Right atrium auricular region (tissue), 2 donors: ENCODE data around the gene VMAC. TPM values are rescaled to one million over a fixed set of nuclear protein-coding genes. Genes with fewer than 3 reads are reported as not detected.

Experiments
- DNase-seq: peaks from one replicate; pipeline ENCODE4 v3.0.0-alpha.2; 2019; ENCODE audit warnings: low spot score
- H3K27ac ChIP-seq, 2 donors: fragments of 200-600 bp; sonication (generic); 1 replicate in 1 of 2; 2 replicates in 1 of 2; pipeline ENCODE4 v1.5.1; 2016 to 2019
- H3K27me3 ChIP-seq, 2 donors: fragments of 200-600 bp; sonication (generic); one replicate each; pipeline versions ENCODE4 v1.5.1 to v1.6.0; 2017 to 2019
- H3K36me3 ChIP-seq: fragments of 200-600 bp; sonication (generic); one replicate; pipeline ENCODE4 v1.5.1; 2016
- H3K4me1 ChIP-seq, 2 donors: fragments of 200-600 bp; sonication (generic); one replicate each; pipeline versions ENCODE4 v1.5.1 to v1.6.0; 2017 to 2019
- H3K4me3 ChIP-seq, 2 donors: fragments of 200-600 bp; sonication (generic); 1 replicate in 1 of 2; 2 replicates in 1 of 2; pipeline ENCODE4 v1.5.1; 2017 to 2019; ENCODE audit warnings: mild to moderate bottlenecking in 1 of 2, moderate library complexity in 1 of 2
- H3K9me3 ChIP-seq, 2 donors: fragments of 200-600 bp; sonication (generic); one replicate each; pipeline ENCODE4 v1.5.1; 2019
- total RNA-seq, 2 donors: library from RNA; depleted of rRNA; stranded (reverse); fragments of >200 nt; gene quantifications; one replicate each; pipeline ENCODE4 v1.1.0, GENCODE V29; 2016
- TF ChIP-seq, protein P1 (sequence below), 2 donors: fragments of 200-600 bp; sonication (generic); IDR thresholded peaks; one replicate each; pipeline ENCODE4 v1.5.1; 2019; ENCODE audit warnings: antibody characterized with exemption in 2 of 2

Gene VMAC
- total RNA-seq, 2 donors from 2014 or later: 2.6 to 4.1 TPM

- peaks cover 21% of the 10 kb centered on the region for H3K36me3 ChIP-seq
These were observed 32.9 kb downstream of the VMAC start for GRCh38 chr19:5937550-5937949.

DNA sequence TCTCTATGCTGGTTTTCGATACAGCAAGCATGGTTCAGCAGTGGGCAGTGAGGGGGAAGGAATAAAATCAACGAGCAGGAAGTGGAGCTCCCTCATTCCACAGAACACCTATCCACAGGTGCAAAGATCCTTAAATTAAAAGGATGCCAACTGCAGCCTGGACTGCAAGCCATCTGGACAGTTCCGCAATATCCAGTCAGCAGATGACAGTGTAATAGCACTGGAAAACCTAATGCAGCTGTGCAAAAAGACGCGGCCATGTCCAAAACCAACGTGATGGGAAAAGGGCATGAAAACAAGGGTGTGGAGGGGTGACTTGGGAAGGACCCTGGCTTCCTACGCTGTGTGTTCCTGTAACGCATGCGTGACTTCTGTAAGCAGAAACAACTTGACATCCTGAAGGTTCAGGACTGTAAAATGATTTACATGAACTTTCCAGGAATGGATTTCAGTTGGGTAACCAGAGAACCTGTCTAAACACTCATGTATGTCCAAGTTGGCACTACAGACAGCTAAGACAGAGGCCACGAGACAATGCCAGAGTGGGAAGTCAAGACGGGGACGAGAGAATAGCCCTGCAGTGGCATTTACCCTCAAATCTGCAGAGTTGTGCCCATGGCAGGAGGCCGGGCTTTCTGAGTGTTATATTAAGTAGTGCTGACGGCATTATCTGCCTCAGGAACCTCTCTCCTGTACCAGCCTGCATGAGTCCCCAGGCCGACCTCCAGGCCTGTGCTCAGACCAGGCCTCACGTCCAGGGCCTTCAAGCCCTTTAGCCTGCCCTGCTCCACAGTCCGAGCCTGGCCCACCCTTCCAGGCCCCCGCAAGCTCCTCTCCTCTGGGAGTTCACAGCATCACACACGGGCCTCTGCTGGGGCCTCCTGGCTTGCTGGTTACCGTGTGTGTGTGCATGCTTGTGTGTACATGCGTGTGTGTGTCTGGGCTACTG is 35.9 kb downstream of the VMAC start:
- H3K4me1 ChIP-seq: peaks cover 0 to 40% of the 10 kb centered on the region in 2 donors
- TF ChIP-seq, protein P1, sequence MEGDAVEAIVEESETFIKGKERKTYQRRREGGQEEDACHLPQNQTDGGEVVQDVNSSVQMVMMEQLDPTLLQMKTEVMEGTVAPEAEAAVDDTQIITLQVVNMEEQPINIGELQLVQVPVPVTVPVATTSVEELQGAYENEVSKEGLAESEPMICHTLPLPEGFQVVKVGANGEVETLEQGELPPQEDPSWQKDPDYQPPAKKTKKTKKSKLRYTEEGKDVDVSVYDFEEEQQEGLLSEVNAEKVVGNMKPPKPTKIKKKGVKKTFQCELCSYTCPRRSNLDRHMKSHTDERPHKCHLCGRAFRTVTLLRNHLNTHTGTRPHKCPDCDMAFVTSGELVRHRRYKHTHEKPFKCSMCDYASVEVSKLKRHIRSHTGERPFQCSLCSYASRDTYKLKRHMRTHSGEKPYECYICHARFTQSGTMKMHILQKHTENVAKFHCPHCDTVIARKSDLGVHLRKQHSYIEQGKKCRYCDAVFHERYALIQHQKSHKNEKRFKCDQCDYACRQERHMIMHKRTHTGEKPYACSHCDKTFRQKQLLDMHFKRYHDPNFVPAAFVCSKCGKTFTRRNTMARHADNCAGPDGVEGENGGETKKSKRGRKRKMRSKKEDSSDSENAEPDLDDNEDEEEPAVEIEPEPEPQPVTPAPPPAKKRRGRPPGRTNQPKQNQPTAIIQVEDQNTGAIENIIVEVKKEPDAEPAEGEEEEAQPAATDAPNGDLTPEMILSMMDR (IDR thresholded peaks at IDR 0.05): no peak
- no peaks in the 10 kb centered on the region for H3K9me3 ChIP-seq
- H3K4me3 ChIP-seq: no peak overlapping the region
- no peak for DNase-seq
- peaks cover 11% of the 10 kb centered on the region for H3K36me3 ChIP-seq
- H3K27ac ChIP-seq: peak overlapping the region in 1 of 2 donors; percentile 26
- H3K27me3 ChIP-seq: no peaks in the 10 kb centered on the region

More at GRCh38 chr19:5937550-5937949, 32.9 kb downstream of the VMAC start:
- no peaks in the 10 kb centered on the region for H3K9me3 ChIP-seq
- H3K27ac ChIP-seq: no peak overlapping the region
- no peaks in the 10 kb centered on the region for H3K27me3 ChIP-seq
- no peak overlapping the region for H3K4me3 ChIP-seq
- DNase-seq: no peak
- TF ChIP-seq, protein P1 (IDR thresholded peaks at IDR 0.05): no peak
- H3K4me1 ChIP-seq: peaks cover 0 to 43% of the 10 kb centered on the region in 2 donors

GRCh38 chr19:5941673-5942072 is 37.0 kb downstream of the VMAC start:
- H3K27ac ChIP-seq: no peak overlapping the region
- TF ChIP-seq, protein P1 (IDR thresholded peaks at IDR 0.05): no peak
- H3K36me3 ChIP-seq: peaks cover 11% of the 10 kb centered on the region
- no peaks in the 10 kb centered on the region for H3K9me3 ChIP-seq
- no peak for DNase-seq
- H3K4me1 ChIP-seq: peaks cover 0 to 36% of the 10 kb centered on the region in 2 donors
- no peak overlapping the region for H3K4me3 ChIP-seq
- no peaks in the 10 kb centered on the region for H3K27me3 ChIP-seq

DNA sequence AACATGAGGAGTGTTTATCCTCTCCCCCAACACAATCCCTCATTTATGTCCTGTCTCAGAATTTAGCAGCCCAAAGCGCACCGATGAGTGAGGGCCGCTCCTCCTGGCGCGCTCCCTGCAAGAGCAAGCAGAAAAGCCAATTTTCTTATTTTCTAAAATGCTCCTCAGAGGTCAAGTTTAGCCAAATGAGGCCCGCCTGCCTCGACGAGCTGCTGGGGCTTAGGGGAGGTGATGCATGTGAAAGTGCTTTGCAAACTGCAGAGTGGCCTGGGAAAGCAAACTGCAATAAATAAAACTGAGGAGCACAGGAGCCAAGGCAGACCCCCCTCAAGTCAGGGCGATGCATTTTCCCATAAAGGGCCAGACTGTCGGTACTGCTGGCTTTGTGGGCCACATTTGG is 38.4 kb downstream of the VMAC start:
- Histone ChIP-seq H3K4me1 (peaks cover 0 to 49% of the 10 kb centered on the region in 2 donors), H3K9me3 (no peaks in the 10 kb centered on the region), H3K4me3 (no peak overlapping the region), H3K27me3 (no peaks in the 10 kb centered on the region), H3K27ac (no peak overlapping the region), H3K36me3 (peaks cover 11% of the 10 kb centered on the region)
- no peak for DNase-seq
- TF ChIP-seq, protein P1 (IDR thresholded peaks at IDR 0.05): no peak

DNA sequence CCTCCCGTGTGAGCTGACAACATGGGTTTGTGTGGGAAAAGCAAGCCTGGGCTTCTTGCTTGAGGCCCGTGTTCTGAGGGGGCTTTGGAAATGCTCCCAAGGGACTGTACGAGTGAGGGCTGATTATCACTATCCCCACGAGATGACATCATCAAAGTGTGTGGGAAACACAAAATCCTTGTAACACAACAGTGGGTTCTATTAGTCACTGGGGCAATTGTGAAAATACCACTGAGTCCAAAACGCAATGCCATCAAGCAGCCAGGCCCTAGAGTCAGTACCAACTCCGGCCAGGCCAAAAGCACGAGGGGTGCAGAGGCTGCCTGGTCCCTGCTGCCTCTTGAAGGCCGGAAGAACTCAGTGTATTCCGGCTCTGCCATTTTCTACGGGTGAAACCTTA is 39.0 kb downstream of the VMAC start:
- TF ChIP-seq, protein P1 (IDR thresholded peaks at IDR 0.05): no peak
- Histone ChIP-seq H3K9me3 (no peaks in the 10 kb centered on the region), H3K27ac (no peak overlapping the region), H3K36me3 (peaks cover 11% of the 10 kb centered on the region), H3K4me3 (no peak overlapping the region), H3K4me1 (peaks cover 0 to 55% of the 10 kb centered on the region in 2 donors), H3K27me3 (no peaks in the 10 kb centered on the region)
- DNase-seq: no peak
